Type B pancreatic cell (in vitro differentiated cells): ENCODE measurements around the gene TNS3. TPM values are rescaled to one million over a fixed set of nuclear protein-coding genes. Genes with fewer than 3 reads are reported as not detected.

Experiments
- DNase-seq: peaks from one replicate; pipeline ENCODE4 v3.0.0; 2021; ENCODE audit warnings: mixed read lengths; ENCODE audit not compliant: unreplicated experiment; ENCODE audit errors: extremely low spot score
- H3K27ac Mint-ChIP-seq: 2 replicates; pipeline ENCODE4 v1.8.0; 2021; ENCODE audit warnings: mild to moderate bottlenecking, mixed read lengths
- H3K27me3 Mint-ChIP-seq: 2 replicates; pipeline ENCODE4 v1.8.0; 2021; ENCODE audit warnings: mixed read lengths
- H3K36me3 Mint-ChIP-seq: 2 replicates; pipeline ENCODE4 v1.8.0; 2021; ENCODE audit warnings: mixed read lengths
- H3K4me1 Mint-ChIP-seq: one replicate; pipeline ENCODE4 v1.8.0; 2021; ENCODE audit warnings: mixed read lengths; ENCODE audit not compliant: unreplicated experiment
- H3K4me3 Mint-ChIP-seq: 2 replicates; pipeline ENCODE4 v1.8.0; 2021; ENCODE audit warnings: mild to moderate bottlenecking, mixed read lengths
- H3K9me3 Mint-ChIP-seq: 2 replicates; pipeline ENCODE4 v1.8.0; 2021; ENCODE audit warnings: mixed read lengths
- CTCF ChIP-seq: fragments of 200-600 bp; sonication (generic); conservative IDR thresholded peaks from 2 replicates; pipeline ENCODE4 v1.5.0; 2021; ENCODE audit warnings: antibody characterized with exemption, mild to moderate bottlenecking
- total RNA-seq: library from RNA; stranded (reverse); gene quantifications from 2 replicates; pipeline ENCODE4 v1.2.1, GENCODE V29; 2021; ENCODE audit warnings: low replicate concordance

The TNS3 gene
- total RNA-seq, 1 donor from 2014 or later = 138 TPM

- no peak for DNase-seq
- Mint-ChIP-seq H3K9me3 (no peaks in the 10 kb centered on the region), H3K4me1 (peaks cover 50% of the 10 kb centered on the region), H3K27me3 (no peaks in the 10 kb centered on the region), H3K4me3 (no peak overlapping the region), H3K27ac (no peak overlapping the region), H3K36me3 (peaks cover 21% of the 10 kb centered on the region)
- TF ChIP-seq CTCF = no peak
Measured at GRCh38 chr7:47333959-47334358, 248.0 kb downstream of the TNS3 start.

- peaks cover 17% of the 10 kb centered on the region for H3K36me3 Mint-ChIP-seq
- DNase-seq = no peak
- H3K4me3 Mint-ChIP-seq = no peak overlapping the region
- no peak for TF ChIP-seq CTCF
- peaks cover 55% of the 10 kb centered on the region for H3K4me1 Mint-ChIP-seq
- no peaks in the 10 kb centered on the region for H3K27me3 Mint-ChIP-seq
- no peaks in the 10 kb centered on the region for H3K9me3 Mint-ChIP-seq
- H3K27ac Mint-ChIP-seq = no peak overlapping the region
Measured at GRCh38 chr7:47333554-47333887, 248.4 kb downstream of the TNS3 start.

GRCh38 chr7:47332681-47333553, 249.0 kb downstream of the TNS3 start:
- no peak for DNase-seq
- Mint-ChIP-seq H3K27me3 (no peaks in the 10 kb centered on the region), H3K9me3 (no peaks in the 10 kb centered on the region), H3K4me3 (no peak overlapping the region), H3K36me3 (peaks cover 15% of the 10 kb centered on the region), H3K4me1 (peaks cover 61% of the 10 kb centered on the region), H3K27ac (peak overlapping the region; percentile 1)
- no peak for TF ChIP-seq CTCF

GRCh38 chr7:47332213-47332612, 249.7 kb downstream of the TNS3 start:
- no peaks in the 10 kb centered on the region for H3K27me3 Mint-ChIP-seq
- DNase-seq = no peak
- H3K36me3 Mint-ChIP-seq = peaks cover 9% of the 10 kb centered on the region
- H3K9me3 Mint-ChIP-seq = no peaks in the 10 kb centered on the region
- TF ChIP-seq CTCF = no peak
- peaks cover 57% of the 10 kb centered on the region for H3K4me1 Mint-ChIP-seq
- H3K27ac Mint-ChIP-seq = no peak overlapping the region
- H3K4me3 Mint-ChIP-seq = no peak overlapping the region

GRCh38 chr7:47331179-47331565, 250.7 kb downstream of the TNS3 start:
- H3K27me3 Mint-ChIP-seq = no peaks in the 10 kb centered on the region
- peak overlapping the region; percentile 43 for H3K27ac Mint-ChIP-seq
- no peak for TF ChIP-seq CTCF
- DNase-seq = no peak
- H3K4me3 Mint-ChIP-seq = no peak overlapping the region
- peaks cover 57% of the 10 kb centered on the region for H3K4me1 Mint-ChIP-seq
- peaks cover 4% of the 10 kb centered on the region for H3K36me3 Mint-ChIP-seq
- H3K9me3 Mint-ChIP-seq = no peaks in the 10 kb centered on the region
